Activated CD4-positive, alpha-beta T cell treated with anti-CD3 and anti-CD28 coated beads for 1 hour (primary cell): Measurements from ENCODE around the gene NLGN1.

Source experiments
- DNase-seq: peaks from one replicate; pipeline ENCODE4 v3.0.0-alpha.2; 2020

The NLGN1 gene

DNA sequence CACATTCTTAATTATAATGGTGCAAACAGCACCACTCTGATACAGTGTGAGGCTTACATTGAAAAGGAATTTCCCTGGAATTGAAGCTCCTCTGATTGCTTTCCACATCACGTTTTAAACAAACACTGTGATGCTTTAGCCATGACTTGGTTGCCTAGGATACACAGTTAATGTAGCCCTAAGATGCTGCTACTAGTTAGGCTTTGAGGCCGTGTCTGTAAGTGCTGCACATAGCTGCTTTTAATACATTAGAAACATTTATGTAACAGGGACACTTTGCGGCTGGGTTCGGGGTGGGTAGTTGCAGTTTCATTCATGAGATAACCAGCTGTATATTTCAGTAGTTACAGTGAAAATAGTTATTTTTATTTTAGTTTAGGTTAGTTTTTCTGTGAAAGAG, 334.7 kb downstream of the NLGN1 start:
- no peak for DNase-seq

GRCh38 chr3:173733029-173733652, 335.6 kb downstream of the NLGN1 start:
- no peak for DNase-seq

DNA sequence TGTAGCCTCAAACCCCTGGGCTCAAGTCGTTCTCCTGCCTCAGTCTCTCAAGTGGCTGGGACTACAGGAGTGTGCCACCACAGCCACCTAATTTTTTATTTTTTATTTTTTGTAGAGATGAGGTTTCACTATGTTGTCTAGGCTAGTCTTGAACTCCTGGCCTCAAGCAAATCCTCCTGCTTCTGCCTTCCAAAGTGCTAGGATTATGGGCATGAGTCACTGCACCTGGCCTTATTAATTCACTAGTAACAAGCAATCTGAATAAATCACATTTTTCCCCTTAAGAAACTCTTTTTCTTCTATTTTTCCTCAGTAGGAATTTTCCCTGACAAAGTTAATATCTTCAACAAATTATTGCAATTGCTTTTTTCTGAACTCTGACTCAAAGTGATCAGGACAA, 336.9 kb downstream of the NLGN1 start:
- DNase-seq = no peak

- DNase-seq = no peak
Measured at GRCh38 chr3:173734895-173735294, 337.4 kb downstream of the NLGN1 start.

DNA sequence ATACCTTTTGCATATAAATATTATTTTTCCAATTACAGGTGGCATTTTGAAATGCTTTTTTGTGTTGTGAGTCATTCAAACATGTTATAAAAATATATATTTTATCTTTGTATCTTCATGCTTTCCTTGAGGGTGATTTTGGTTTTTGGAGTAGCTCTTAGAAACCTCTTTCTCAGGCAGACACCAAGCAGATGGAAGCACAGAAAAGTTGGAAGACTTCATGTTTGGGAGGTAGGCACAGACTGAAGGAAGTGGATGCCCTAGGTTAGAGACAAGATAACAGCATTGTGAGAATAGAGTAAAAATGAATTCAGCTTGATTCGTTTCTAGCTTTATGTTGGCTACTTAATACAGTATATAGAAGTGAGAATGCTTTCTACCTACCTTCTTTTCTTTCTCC, 338.3 kb downstream of the NLGN1 start:
- no peak for DNase-seq

DNA sequence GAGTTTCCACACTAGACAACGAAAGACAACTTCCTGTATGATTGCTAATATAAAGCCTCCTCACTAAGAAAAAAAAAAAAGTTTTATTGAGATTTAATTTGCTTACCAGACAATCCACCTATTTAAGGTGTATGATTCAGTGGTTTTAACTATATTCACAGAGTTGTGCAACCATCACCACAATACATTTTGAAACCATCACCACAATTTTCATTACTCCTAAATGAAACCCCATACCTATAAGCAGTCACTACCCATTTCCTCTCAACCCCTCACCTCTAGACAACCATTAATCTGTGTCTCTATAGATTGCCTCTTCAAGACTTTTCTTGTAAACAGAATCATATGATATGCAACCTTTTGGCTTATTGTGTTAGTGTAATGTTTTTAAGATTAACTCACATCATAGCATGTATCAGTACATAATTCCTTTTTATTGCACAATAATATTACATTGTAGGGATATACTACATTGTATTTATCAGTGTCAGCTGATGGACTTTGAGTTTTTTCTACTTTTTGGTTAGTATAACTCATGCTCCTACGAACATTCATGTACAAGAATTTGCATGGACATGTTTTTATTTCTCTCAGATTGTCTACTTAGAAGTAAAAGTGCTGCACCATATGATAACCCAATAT, 339.7 kb downstream of the NLGN1 start:
- no peak for DNase-seq

- DNase-seq = no peak
Measured at GRCh38 chr3:173739726-173740125, 342.2 kb downstream of the NLGN1 start.

- no peak for DNase-seq
Measured at GRCh38 chr3:173742491-173742890, 344.9 kb downstream of the NLGN1 start.

GRCh38 chr3:173743111-173743510, 345.6 kb downstream of the NLGN1 start:
- no peak for DNase-seq

DNA sequence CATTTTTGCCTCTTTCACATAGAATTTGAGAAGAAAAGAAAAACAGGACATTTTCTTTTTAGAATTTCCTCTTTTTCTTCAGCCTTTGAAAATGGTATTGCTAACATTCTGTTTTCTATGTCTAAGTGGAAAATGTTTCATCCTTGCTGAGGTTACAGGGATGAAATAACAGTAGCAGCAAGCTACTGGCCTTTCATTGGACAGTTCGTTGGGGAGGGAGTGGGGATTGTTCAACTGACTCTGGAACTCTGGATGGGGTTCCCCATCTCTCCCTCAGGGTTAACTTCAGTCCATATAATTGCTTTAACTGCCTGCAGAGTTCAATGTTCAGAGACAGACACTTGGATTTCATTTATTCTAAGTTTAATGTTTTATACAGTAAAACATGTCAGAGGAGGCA, 346.0 kb downstream of the NLGN1 start:
- DNase-seq = no peak

- no peak for DNase-seq
Measured at GRCh38 chr3:173744479-173744878, 346.9 kb downstream of the NLGN1 start.

DNA sequence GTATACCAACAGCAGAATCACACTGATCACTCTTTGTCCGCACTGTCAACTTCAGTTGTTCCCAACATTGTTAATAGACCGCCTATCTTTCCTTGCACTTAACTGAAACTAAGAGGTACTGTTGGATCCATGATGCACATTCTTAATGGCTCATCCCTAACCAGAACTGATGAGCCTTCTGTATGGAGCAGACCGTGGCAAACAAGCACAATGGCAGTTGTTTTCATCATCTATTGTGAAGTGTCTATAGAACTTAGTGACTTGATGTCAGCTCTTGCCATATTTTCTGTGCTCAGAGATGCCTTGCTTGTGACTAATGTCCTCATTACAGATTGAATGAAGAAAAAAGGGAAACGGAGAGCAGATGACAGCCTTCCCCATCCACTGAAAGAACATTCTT, 347.4 kb downstream of the NLGN1 start:
- no peak for DNase-seq

GRCh38 chr3:173745952-173746682, 348.6 kb downstream of the NLGN1 start:
- no peak for DNase-seq

GRCh38 chr3:173747427-173747826, 349.9 kb downstream of the NLGN1 start:
- no peak for DNase-seq

DNA sequence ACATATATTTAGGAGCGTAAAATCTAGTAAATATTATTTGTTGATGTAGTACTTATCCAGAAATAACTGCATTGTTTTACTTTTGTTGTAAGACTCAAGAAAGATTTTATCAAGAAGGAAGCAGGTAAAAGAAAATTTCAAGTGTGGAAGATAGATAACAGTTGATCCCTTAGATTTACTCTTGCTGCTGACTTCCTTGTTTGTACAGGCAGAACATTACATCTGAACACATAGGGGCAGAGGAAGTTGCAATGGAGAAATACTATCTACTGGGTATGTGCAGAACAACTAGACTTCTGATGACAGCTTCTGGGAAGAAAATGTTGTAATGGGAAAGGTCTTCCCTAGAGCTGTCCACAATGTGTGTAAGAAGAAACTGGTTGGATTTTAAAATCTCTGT, 350.6 kb downstream of the NLGN1 start:
- no peak for DNase-seq

- DNase-seq = no peak
Measured at GRCh38 chr3:173750095-173750494, 352.6 kb downstream of the NLGN1 start.

GRCh38 chr3:173750591-173750990, 353.0 kb downstream of the NLGN1 start:
- no peak for DNase-seq

- no peak for DNase-seq
Measured at GRCh38 chr3:173753593-173753992, 356.0 kb downstream of the NLGN1 start.

DNA sequence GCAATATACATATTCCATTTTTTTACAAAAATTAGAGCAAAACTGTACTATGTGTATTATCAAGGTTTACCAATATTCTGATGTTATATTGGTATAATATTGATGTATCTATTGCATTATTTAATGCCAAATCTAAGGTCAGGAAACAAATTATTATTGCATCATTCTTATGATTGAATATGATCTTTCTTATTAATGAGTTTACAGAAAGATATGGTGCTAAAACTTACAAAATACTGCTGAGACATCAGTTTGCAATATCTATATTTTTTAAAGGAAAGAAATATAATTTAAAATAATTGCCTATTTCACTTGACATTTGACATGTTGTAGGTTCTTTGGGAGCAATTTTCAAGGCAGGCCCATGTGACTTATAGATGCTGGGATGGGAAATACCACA, 357.6 kb downstream of the NLGN1 start:
- DNase-seq = no peak

- no peak for DNase-seq
Measured at GRCh38 chr3:173761161-173761560, 363.6 kb downstream of the NLGN1 start.

- no peak for DNase-seq
Measured at GRCh38 chr3:173762501-173762900, 365.0 kb downstream of the NLGN1 start.

GRCh38 chr3:173770011-173770410, 372.5 kb downstream of the NLGN1 start:
- DNase-seq = no peak

DNA sequence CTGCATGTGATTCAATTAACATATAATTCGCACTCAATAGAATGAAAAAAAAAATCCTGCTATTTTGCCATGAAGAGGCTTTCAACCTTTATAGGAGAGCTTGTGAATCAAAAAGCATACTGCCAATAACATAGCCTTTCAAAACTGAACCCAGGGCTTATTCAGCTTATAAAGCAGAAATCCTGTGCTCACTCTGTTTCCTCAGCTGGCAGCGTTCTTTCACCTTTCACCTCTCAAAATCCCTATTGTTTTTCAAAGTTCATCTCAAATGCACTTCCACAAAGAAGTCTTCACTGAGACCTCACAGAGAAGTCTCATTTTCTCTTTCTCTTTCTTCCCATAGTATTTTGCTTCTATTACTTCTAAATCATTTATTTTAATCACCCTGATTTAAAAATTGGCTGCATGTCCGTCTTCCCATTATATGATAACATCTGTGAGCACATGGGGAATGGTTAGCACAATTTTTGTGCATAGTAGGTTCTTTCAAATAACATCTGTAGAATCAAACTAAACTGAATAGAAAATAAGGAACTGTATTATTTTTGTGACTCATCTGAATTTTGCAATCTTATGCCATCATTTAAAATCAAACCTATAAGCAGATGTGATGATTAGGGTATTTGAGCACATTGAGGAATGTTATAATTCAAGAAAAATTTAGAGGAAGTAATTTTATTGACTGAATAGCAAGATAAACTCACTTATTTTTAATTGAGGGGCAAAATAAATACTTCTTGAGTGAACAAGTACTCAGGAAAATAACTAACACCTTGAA, 373.4 kb downstream of the NLGN1 start:
- no peak for DNase-seq

DNA sequence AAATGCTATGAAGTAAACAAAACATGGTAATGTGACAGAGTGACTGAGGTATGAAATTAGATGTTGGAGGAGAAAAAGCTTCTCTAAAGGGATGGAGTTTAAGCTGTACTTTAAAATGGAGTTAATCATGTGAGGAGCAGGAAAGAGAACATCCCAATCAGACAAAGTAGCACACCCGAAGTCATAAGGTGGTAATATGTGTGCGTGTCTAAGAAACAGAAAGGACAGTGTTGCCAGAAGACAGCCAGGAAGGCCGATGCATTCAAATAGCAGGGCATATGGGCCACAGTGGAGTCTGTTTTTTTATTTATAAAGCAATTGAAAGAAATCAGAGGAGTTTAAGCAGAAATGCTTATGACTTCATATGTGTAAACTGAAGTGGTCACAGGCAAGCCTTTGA, 376.3 kb downstream of the NLGN1 start:
- DNase-seq = no peak
